Endothelial cell of umbilical vein (primary cell): ENCODE data around the gene CLP1.

Experiments
- CTCF ChIP-seq, 2 donors: IDR thresholded peaks; 1 replicate in 1 of 2; 2 replicates in 1 of 2; pipeline ENCODE4 v1.5.1; 2011; ENCODE audit warnings: low read length in 2 of 2, mild to moderate bottlenecking in 2 of 2, moderate library complexity in 2 of 2, control low read depth in 1 of 2, inconsistent platforms in 1 of 2, low read depth in 1 of 2; ENCODE audit not compliant: insufficient read depth in 1 of 2; ENCODE audit errors: extremely low read depth in 1 of 2
- EZH2 ChIP-seq: IDR thresholded peaks from 2 replicates; pipeline ENCODE4 v1.6.1; 2012; ENCODE audit warnings: borderline replicate concordance, low read depth, mild to moderate bottlenecking, moderate library complexity, low read length, inconsistent platforms; ENCODE audit not compliant: severe bottlenecking
- MYC ChIP-seq: IDR thresholded peaks from one replicate; pipeline ENCODE4 v1.6.1; 2011; ENCODE audit warnings: mild to moderate bottlenecking, low read depth, low read length
- POLR2A ChIP-seq: IDR thresholded peaks from 2 replicates; pipeline ENCODE4 v1.6.1; 2012; ENCODE audit warnings: low read depth, mild to moderate bottlenecking, control low read depth, low read length
- POLR2AphosphoS5 ChIP-seq: IDR thresholded peaks from 2 replicates; pipeline ENCODE4 v1.6.1; 2012; ENCODE audit warnings: low read depth, mild to moderate bottlenecking, control low read depth, low read length, moderate library complexity; ENCODE audit not compliant: insufficient read depth

DNA sequence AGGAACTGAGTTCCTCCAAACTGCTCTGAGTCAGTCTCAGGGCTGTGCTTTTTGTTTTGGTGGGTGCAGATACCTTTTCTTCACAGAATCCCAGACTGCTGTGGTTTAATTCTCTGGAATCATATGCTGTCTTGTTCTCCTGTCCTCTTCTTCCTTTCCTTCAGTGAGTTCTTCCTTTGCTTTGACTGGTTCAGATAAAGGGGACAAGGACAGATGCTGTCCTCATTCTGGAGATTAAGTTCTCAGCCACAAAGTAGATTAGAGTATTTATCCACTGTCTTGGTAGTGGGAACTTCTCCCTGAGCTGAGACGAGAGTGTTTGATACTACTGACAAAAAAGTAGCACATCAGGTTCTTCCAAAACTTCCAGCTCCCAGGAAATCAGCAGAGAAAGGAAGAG lies 23.6 kb downstream of the CLP1 start:
- no peak for TF ChIP-seq CTCF (IDR thresholded peaks at IDR 0.05; ENCODE audit: extremely low read depth in 1 of 2, insufficient read depth in 1 of 2, low read depth in 1 of 2, low read length in 2 of 2)
- no peak for TF ChIP-seq EZH2
- no peak for TF ChIP-seq MYC
- no peak for TF ChIP-seq POLR2A
- TF ChIP-seq POLR2AphosphoS5, result no peak
